ENCODE results near the gene FTH1. TPM values are rescaled to one million over a fixed set of nuclear protein-coding genes. Genes with fewer than 3 reads are reported as not detected.
A peak's percentile ranks its signal among the peaks of the same experiment; 100 is the strongest.

FTH1 gene
- total RNA-seq (2021) (6,804 and 8,986 TPM in 2 replicates), Bru-seq, nascent RNA (percentile 100 among the genes with signal in this experiment), BruChase-seq, experiment 1, labeled RNA remaining after a 2-hour chase (percentile 100 among the genes with signal in this experiment), BruChase-seq, experiment 2, labeled RNA remaining after a 6-hour chase (percentile 100 among the genes with signal in this experiment)
- long read RNA-seq, transcript FTH1-208 (4 exons, 912 nt): minor isoform, 14 of 16,490 reads
- long read RNA-seq, transcript FTH1-201 (4 exons, 1,229 nt): major isoform, 15,930 of 16,490 reads
- long read RNA-seq, transcript FTH1-210 (4 exons, 983 nt): minor isoform, 38 of 16,490 reads
- long read RNA-seq, transcript FTH1-202 (4 exons, 786 nt): minor isoform, 12 of 16,490 reads
- long read RNA-seq, partial matches to known transcripts: 108 of 16,490 reads
- long read RNA-seq, other reads (novel, unspliced or antisense): 363 of 16,490 reads

- Histone ChIP-seq H3K4me3 (peak within 1 kb of the TSS; percentile 97), H3F3A (ENCODE audit: insufficient read depth, low read depth) (peaks cover 93% of the 10 kb centered on the region), H3K4me2 (peak within 1 kb of the TSS; percentile 99), H3K9me3 (ENCODE audit: insufficient read depth, low read depth) (no peaks in the 10 kb centered on the region), H2AFZ (peak within 1 kb of the TSS; percentile 30), H3K79me2 (ENCODE audit: low read depth) (peaks cover 73% of the 10 kb centered on the region), H4K20me1 (ENCODE audit: insufficient read depth) (peaks cover 34% of the 10 kb centered on the region), H3K27ac (peak within 1 kb of the TSS; percentile 99), H3K4me1 (replicated peaks; ENCODE audit: insufficient read depth) (peaks cover 63% of the 10 kb centered on the region), H3K27me3 (ENCODE audit: insufficient read depth, low read depth) (no peaks in the 10 kb centered on the region), H3K36me3 (ENCODE audit: low read depth) (peaks cover 31% of the 10 kb centered on the region), H3K9me2 (ENCODE audit: insufficient read depth) (no peaks in the 10 kb centered on the region)
- CTCF ChIA-PET: interaction anchor here (0.6 to 2.0 kb wide), 2 partner anchors 66 to 78 kb away, joined by 4 to 8 read pairs; no protein-coding TSS in a partner anchor
- POLR2A ChIA-PET (ENCODE audit: unreplicated experiment): interaction anchor here (0.5 to 2.5 kb wide), 9 partner anchors 12 to 169 kb away, joined by 3 to 42 read pairs (median 3); no protein-coding TSS in a partner anchor
- DNase-seq: peak; percentile 79 to 96
- no TSS peak for BruUV-seq (replicated peaks)
- TF ChIP-seq, protein P1, sequence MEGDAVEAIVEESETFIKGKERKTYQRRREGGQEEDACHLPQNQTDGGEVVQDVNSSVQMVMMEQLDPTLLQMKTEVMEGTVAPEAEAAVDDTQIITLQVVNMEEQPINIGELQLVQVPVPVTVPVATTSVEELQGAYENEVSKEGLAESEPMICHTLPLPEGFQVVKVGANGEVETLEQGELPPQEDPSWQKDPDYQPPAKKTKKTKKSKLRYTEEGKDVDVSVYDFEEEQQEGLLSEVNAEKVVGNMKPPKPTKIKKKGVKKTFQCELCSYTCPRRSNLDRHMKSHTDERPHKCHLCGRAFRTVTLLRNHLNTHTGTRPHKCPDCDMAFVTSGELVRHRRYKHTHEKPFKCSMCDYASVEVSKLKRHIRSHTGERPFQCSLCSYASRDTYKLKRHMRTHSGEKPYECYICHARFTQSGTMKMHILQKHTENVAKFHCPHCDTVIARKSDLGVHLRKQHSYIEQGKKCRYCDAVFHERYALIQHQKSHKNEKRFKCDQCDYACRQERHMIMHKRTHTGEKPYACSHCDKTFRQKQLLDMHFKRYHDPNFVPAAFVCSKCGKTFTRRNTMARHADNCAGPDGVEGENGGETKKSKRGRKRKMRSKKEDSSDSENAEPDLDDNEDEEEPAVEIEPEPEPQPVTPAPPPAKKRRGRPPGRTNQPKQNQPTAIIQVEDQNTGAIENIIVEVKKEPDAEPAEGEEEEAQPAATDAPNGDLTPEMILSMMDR (conservative IDR thresholded peaks at IDR 0.05): no peak
- TF ChIP-seq EZH2 (IDR thresholded peaks at IDR 0.05; ENCODE audit: low read depth): no peak
- intact Hi-C loops (cut with micrococcal nuclease; ENCODE audit: unreplicated experiment): loop anchor here (1.0 to 5.0 kb wide), 5 partner anchors 58 to 890 kb away; no protein-coding TSS in a partner anchor
These were observed at the start of gene FTH1 for GRCh38 chr11:61967116-61967923. FTH1 (minus strand) TSS chr11:61967634; CDS start chr11:61967425, 209 bp downstream.

- no peak for TF ChIP-seq EZH2 (IDR thresholded peaks at IDR 0.05; ENCODE audit: low read depth)
- TF ChIP-seq, protein P1 (conservative IDR thresholded peaks at IDR 0.05): no peak
- Histone ChIP-seq H3K27ac (no peak overlapping the region), H3F3A (ENCODE audit: insufficient read depth, low read depth) (peaks cover 41% of the 10 kb centered on the region), H3K9me3 (ENCODE audit: insufficient read depth, low read depth) (no peaks in the 10 kb centered on the region; the same call in 1 of the 2 replicates), H4K20me1 (ENCODE audit: insufficient read depth) (no peaks in the 10 kb centered on the region), H3K4me2 (no peak overlapping the region), H3K36me3 (ENCODE audit: low read depth) (no peaks in the 10 kb centered on the region), H3K9me2 (ENCODE audit: insufficient read depth) (no peaks in the 10 kb centered on the region), H3K4me1 (replicated peaks; ENCODE audit: insufficient read depth) (peaks cover 46% of the 10 kb centered on the region), H3K27me3 (ENCODE audit: insufficient read depth, low read depth) (no peaks in the 10 kb centered on the region), H3K79me2 (ENCODE audit: low read depth) (no peaks in the 10 kb centered on the region), H3K4me3 (no peak overlapping the region), H2AFZ (no peak overlapping the region)
- intact Hi-C loops (cut with micrococcal nuclease; ENCODE audit: unreplicated experiment): no loop called here
- no TSS peak for BruUV-seq (replicated peaks)
- ChIA-PET POLR2A (ENCODE audit: unreplicated experiment) (no interaction called here), CTCF (no interaction called here)
- DNase-seq: no peak
These were observed 48.2 kb upstream of the FTH1 start for GRCh38 chr11:62015615-62016014.

All from PC-9 (cell line).